Measurements from ENCODE around the gene SHROOM1.

GRCh38 chr5:132772291-132773070 lies 58.0 kb downstream of the SHROOM1 start:
- TF ChIP-seq CTCF (IDR thresholded peaks at IDR 0.05) (no peak), POLR2A (IDR thresholded peaks at IDR 0.05) (no peak), EP300 (IDR thresholded peaks at IDR 0.05) (no peak)

Data from ovary (tissue), 3 donors.